RKO (cell line): ENCODE data around the gene SMAD6.
A peak's percentile ranks its signal among the peaks of the same experiment; 100 is the strongest.
"Not testable (repeated sequence)": the region's sequence is repeated elsewhere in the genome, so short reads cannot be mapped to it uniquely, and the experiment has no call there.

ENCODE experiments used
- DNase-seq: peaks from one replicate; pipeline ENCODE4 v3.0.0-alpha.2; 2016; ENCODE audit warnings: low spot score

The SMAD6 gene

DNA sequence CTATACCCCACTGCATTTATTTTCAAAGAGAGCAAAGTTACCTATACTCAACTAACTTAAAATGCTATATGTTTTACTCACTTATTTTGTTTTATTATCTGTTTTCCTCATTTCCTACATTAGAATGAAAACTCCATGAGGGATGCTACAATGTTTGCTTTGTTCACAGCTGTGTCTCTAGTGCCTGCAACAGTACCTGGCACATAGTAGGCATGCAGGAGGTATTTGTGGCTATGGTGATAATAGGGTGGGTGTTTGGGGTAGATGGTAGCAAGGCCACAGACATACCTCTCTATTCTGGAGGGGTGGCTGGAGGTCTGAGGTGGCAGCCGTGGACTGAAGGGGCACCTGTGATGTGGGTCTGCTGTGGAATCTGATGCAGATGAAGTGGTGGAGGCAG, 24.7 kb upstream of the SMAD6 start:
- no peak for DNase-seq

DNA sequence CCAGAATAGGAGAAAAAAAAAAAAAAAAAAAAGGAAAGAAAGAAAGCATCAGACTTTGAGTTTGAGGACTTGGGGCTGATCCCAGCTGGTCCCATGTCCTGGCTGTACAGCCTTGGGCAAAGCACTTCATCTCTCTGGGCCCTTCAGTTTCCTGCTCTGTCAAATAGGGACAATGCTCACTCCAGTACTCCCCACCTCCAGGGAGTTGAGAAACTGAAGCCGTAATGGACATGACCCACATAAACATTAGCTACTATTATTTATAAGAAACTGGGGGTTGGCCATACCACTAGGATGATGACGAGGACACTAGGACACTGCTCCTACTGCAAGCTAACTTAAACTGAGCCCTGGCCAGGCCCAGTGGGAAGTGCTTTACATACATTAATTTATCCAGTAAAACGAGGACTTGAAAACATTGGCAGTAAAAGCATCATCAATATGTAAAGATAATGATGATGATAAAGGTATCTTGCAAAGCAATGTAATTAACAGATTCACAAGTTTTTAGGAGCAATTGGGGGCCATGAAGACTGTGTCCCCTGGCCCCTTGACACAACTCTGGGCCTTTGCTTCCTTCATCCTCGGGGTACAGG, 22.9 kb upstream of the SMAD6 start:
- DNase-seq = no peak

DNA sequence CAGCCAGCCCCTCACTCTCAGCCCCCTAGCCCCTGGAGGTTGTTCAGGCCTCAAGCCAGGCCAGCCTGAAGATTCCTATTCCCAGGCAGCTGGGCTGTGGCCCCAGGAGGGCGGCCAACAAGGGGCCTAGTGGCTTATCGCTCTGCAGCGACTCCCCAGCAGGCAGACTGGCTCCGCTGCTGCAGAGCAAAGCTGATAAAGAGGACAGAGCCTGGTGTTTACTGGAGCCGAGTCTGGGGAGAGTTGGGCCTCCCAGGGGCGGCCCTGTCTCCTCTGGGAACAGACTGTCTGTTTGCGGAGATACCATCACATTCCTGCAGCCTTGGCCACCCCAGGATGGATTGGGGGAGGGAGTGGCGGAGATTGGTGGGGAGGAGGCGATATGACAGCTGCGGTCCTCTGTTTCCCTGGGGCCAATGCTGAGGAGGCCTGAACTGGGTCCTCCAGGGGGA, 22.4 kb upstream of the SMAD6 start:
- no peak for DNase-seq

DNA sequence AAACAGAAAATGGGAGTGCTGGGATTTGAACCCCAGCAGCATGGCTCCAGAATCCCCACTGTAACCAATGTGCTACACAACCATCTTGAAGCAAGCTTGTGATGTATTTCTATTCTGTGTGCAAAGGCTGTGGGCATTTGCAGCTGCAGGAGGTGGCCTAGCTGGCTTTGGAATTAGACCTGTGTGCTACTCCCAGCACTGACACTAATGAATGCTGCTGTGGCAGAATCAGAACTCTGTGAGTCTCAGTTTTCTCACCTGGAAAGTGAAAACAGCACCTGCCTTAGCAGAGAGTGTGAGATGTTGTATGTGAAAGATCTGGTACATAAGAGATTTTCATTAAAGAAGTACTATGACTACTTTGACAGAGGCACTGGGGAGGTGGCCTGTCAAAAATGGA, 21.5 kb upstream of the SMAD6 start:
- no peak for DNase-seq

DNA sequence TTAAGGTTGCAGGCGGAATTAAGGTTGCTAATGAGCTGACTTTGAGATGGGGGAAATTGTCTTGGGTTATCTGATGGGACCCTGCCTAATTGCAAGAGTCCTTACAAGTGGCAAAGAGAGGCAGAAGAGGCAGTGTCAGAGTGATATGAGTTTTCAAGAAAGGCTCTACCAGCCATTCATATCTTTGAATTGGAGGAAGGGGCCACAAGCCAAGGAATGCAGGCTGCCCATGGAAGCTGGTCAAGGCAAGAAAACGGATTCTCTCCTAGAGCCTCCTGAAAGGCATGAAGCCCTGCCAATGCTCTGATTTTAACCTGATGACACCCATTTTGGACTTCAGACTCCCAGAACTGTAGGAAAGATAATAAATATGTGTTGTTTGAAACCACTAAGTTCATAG, 20.6 kb upstream of the SMAD6 start:
- DNase-seq = no peak

DNA sequence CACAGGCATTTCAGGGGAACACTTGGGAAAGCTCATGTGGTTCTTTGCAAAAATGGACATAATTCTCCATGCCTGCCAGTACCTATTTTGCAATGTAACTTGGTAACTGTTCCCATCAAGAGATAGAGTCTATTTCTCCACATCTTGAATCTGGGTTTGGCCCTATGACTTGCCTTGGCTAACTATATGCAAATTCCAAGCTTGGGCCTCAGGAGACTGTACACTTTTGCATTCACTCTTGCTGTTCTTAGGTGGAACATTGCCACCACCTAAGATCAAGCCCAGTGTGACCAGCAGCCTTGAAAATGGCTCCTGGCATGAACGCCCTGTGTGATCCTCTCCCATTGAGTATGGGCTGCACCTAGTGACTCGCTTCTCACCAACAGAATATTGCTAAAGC, 19.8 kb upstream of the SMAD6 start:
- DNase-seq = no peak

DNA sequence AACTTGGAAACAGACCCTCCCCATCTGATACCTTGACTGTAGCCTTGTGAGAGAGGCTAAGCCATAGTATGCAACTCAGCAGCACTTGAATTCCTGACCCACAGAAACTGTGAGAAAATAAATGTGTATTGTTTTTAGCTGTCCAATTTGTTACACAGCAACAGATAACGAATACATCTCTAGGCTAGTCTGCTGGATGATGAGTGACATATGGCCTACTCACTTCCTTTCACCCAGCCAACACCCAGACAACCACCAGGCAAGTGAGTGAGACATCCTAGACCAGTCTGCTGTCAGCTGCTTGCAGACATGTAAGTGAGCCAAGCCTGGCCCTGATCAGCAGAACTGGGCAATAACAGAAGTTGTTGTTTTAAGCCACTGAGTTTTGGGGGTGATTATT, 19.2 kb upstream of the SMAD6 start:
- peak; percentile 48 for DNase-seq

DNA sequence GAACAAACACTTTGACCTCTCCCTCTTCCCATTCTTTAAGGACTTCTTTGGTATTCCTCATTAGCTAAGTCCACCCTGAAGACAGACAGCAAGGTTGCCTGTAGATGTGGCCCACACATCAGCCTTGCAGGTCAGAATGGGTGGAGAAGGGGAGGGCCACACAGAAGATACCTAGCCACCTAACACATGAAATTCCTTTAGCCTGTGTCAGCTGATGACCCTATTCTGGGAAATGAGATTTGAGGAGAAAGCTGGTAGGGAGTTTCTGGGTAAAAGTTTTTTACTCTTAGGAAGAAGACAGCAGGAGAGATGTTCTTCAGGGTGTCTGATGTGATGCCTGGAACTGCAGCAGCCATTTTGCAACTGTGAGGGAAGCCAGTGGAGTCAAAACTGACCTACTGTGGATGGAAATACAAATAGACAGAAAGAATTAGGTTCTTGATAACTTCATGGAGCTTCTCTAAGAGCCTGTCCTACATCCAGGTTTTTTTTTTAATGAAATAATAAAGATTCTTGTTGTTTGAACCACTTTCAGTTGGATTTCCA, 17.8 kb upstream of the SMAD6 start:
- DNase-seq = no peak

DNA sequence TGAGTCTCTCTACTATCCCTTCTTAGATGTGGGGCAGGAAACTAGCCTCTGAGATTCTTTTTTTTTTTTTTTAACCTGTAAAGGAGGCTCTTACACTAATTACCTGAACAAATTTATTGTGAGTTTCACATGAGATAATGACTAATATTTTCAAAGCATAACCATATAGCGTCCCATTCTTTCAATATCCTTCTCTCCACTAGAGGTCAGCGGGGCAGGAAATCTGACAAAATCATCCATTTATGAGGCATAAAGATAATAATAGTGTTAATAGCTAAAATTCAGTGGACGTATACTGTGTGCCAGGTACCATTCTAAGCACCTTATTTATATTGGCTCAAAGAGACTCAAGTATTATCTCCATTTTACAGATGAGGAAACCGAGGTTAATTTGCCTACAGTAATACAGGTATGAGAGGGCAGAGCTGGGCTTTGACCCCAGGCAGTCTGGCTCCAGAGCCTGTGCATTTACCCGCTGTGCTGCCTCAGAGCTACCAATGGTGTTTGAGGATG, 16.3 kb upstream of the SMAD6 start:
- DNase-seq = peak; percentile 20

DNA sequence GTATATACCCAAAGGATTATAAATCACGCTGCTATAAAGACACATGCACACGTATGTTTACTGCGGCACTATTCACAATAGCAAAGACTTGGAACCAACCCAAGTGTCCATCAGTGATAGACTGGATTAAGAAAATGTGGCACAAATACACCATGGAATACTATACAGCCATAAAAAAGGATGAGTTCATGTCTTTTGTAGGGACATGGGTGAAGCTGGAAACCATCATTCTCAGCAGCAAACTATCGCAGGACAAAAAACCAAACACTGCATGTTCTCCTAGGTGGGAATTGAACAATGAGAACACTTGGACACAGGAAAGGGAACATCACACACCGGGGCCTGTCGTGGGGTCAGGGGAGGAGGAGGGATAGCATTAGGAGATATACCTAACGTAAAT, 11.1 kb upstream of the SMAD6 start:
- not testable (repeated sequence) for DNase-seq

DNA sequence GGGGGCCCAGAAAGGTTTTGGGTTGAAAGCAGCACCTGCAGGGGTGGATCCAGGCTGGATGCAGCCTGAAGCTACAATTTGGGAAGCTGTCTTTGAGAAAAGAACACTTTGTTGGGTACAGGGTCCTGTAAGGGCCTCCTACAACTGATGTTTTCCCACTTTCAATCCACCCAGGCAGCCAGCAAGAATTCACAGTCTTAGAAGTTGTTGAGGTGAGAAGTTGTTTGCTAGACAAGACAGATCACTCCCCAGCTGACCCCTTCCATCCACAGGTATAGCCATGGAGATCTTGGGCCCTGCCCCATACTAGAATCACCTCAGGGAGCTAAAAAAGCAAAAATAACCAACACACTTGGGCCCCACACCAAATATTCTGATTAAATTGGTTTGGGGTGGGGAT, 10.3 kb upstream of the SMAD6 start:
- no peak for DNase-seq

DNA sequence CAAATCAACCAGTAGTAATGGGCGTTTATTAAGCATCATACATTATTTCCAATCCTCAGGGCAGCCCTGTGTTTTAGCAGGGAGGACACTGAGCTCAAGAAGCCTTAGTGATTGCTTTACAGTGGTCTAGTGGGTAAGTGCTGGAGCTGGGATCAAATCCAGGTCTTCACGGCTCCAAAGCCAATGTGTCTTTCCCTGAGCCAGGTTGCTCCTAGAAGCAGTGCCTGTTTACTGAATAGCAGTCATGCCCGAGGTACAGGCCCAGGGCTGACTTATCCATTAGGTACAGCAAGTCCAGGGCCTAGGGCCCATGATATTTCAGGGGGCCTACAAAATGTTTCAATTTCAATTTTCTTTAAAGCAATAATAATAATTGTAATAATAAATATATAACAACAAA, 9.6 kb upstream of the SMAD6 start:
- no peak for DNase-seq

DNA sequence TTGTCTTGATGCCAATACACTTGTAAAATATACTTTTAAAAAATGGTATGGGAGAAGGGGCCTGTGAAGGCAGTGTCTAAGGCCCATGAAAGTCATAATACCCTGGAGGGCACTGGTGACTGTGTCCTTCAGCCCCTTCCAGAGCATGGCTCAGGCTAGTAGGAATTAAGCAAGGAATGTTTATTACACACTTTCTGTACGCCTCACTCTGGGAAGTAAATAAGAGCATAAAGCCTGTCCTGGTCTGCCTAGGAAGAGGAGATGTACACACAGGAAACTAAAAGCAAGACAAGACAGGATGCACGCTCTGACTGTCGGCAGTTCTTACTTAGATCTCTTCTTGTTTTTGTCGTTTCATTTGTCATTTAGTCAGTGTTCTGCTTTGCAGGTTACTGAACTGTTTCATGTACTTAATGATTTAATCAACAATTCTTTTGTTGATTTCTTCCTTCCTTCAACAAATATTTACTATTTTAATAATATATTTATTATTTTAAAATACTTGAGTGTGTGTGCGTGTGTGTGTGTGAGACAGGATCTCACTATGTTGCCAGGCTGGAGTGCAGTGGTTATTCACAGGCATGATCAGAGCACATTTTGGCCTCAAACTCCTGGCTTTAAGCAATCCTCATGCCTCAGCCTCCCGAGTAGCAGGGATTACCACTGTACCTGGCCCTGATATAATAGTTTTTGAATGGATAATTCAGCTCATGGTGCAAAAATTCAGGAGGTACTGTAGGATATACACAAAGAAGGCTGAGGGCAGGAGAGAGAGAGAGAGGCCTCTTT, 9.0 kb upstream of the SMAD6 start:
- no peak for DNase-seq

DNA sequence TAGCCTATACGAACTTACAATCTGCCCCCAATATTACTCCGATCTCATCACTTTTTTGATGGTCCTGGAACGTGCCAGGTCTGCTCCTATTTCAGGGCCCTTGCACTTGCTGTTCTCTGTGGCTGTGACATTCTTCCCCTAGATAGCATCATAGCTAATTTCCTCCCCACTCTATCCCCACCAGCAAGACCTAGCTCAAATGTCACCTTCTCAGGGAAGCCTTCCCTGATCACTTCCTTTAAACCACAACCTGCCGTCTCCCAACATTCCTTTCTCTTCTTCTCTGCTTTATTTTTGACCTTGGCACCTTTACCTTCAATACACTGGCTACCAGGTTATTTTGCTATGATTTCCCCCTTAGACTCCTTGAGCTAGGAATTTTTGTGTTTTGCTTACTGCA, 5.3 kb upstream of the SMAD6 start:
- DNase-seq = no peak

DNA sequence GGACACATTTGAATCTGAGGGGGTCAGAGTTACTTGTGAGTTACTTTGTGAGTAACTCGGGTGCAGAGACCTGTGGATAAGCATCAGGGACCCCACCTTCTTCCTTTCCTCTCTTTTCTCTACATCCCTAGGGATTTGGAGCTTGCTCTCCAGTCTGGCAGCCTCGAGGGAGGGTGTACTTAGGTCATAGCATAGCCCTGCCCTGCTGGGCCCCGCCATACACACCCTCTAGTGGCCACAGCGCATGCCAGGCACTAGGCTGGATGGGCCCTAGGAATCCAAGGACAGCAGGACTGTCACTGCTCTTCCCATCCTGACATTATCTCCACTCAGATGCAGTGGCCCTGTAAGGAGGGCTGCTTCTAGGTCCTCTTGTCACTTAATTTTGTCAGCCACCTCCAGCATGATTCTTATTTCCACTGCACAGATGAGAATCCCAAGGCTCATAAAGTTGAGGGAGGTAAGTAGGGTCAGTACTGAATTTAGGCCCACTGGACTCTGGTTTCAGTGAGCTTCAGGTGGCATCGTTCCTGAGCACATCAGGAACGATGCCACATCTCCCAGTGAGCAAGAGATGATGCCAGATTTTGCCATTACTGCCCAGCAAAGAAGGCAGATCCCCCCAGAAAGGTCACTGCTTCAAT, 3.6 kb upstream of the SMAD6 start:
- peak; percentile 79 for DNase-seq

DNA sequence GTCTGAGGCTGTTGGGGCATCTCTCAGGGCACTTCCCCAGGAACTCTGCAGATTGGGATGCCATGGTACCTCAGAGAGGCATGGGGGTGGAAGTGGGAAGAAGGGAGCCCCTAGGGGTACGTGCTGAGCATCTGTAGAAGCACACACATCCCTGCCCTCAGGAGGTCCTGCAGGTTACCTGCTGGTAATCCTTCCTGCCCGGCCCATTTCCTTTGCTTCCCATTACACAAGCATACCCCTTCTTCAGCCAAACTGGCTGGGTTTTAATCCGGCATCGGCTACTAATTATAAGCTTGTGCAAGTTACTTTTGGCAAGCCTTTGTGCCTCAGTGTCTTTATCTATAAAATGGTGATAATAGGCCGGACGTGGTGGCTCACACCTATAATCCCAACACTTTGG, 3.1 kb upstream of the SMAD6 start:
- no peak for DNase-seq

DNA sequence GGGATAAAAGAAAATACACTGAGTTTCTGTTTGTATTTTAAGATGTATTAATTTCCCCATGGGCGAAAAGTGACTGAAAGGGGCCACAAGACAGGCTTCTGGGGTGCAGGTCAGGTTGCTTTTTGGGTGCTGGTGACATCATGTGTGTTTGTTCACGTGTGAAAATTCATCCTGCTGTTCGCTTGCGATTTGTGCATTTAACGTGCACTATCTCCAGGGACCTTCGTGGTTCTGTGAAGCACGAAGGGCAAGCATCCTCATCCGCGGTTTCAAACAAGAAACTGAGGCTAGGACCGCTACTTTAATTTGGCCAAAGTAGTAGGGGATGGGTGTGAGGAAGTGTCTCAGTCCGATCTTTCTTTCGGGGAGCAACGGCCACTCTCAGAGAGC, 1.6 kb upstream of the SMAD6 start:
- DNase-seq = no peak

DNA sequence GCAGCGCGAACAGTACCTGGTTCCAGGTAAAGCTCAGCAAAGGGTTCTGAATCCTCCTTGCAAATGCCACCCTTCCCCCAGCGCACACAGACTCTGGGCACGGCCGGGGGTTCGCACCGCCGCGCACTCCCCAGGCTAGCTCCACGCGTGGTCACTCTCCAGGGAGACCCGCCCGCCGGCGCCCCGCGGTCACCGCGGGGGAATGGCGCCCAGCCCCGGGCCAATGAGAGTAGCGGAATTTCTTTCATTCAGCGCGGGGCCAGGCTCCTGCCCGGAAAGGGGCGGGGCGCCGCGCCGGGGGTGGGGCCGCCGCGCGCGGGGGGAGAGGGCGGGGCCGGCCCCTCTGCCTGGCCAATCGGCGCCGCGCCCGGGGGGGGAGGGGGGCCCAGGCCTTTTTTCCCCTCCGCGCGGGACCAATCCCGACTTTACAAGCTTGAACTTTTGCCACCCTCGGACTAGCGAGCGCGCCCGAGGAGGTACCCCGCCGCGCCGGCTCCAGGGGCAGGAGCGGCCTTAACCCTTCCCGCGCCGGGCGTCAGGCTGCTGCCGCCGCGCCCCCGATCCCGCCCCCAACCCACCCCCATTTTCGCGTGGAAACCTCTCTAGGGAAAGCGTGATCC, 1.1 kb upstream of the SMAD6 start:
- peak; percentile 94 for DNase-seq

DNA sequence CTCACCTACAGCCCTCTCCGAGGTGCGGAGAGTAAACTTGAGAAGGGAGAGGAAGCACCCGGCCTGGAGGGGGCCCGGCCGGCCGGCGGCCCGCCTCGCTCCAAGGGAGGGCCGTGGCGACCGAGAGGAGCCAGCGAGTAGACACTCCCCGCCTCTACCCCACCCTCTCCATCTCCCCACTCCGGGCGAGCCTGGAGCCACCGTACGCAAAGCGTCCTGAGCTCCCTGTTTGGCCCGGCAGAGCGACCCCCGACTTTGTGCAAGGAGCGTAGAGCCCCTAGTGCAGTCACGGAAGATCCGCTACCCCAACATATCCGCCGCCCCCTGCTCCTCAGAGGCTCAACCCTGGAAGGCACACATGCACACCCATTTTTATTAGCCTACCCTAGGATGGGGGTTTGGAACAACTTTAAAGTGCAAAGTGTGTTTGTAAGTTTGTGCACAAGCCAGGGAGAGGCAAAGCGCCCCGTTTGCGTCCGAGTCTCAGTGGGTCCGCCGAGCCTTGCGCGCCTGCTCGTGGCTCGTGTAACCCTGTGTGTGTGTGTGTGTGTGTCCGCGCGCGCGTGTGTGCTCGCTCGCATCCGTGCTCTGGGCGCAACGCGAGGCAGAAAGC, 508 bp upstream of the SMAD6 start:
- DNase-seq = peak; percentile 30

DNA sequence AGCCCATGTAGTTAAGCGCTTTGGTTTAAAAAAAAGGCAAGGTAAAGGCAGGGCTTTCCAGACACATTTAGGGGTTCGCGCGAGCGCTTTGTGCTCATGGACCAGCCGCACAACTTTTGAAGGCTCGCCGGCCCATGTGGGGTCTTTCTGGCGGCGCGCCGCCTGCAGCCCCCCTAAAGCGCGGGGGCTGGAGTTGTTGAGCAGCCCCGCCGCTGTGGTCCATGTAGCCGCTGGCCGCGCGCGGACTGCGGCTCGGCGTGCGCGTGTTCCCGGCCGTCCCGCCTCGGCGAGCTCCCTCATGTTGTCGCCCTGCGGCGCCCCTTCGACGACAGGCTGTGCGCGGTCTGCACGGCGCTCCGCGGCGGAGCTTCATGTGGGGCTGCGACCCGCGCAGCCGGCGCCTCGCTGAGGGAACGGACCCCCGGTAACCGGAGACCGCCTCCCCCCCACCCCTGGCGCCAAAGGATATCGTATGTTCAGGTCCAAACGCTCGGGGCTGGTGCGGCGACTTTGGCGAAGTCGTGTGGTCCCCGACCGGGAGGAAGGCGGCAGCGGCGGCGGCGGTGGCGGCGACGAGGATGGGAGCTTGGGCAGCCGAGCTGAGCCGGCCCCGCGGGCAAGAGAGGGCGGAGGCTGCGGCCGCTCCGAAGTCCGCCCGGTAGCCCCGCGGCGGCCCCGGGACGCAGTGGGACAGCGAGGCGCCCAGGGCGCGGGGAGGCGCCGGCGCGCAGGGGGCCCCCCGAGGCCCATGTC, 927 bp downstream of the SMAD6 start:
- no peak for DNase-seq

DNA sequence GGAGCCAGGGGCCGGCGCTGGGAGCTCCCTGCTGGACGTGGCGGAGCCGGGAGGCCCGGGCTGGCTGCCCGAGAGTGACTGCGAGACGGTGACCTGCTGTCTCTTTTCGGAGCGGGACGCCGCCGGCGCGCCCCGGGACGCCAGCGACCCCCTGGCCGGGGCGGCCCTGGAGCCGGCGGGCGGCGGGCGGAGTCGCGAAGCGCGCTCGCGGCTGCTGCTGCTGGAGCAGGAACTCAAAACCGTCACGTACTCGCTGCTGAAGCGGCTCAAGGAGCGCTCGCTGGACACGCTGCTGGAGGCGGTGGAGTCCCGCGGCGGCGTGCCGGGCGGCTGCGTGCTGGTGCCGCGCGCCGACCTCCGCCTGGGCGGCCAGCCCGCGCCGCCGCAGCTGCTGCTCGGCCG, 1.5 kb downstream of the SMAD6 start:
- no peak for DNase-seq
